Dermis lymphatic vessel endothelial cell (primary cell): ENCODE results near the gene SERPINA3. TPM values are rescaled to one million over a fixed set of nuclear protein-coding genes. Genes with fewer than 3 reads are reported as not detected.

ENCODE experiments used
- total RNA-seq: library from RNA; depleted of rRNA; stranded (reverse); fragments of >200 nt; gene quantifications from 2 replicates; pipeline ENCODE4 v1.2.1, GENCODE V29; 2014

Gene SERPINA3
- not detected in 2 replicates for total RNA-seq

GRCh38 chr14:94612174-94612573, at the start of gene SERPINA3:
Gene SERPINA3, plus strand, starts transcription at chr14:94612391. Its CDS starts 2,051 bp downstream, at chr14:94614442.

GRCh38 chr14:94581127-94581999, 30.8 kb upstream of the SERPINA3 start, which contains the start of gene SERPINA5:
Gene SERPINA5, plus strand, starts transcription at chr14:94581426. Its CDS starts 5,937 bp downstream, at chr14:94587363.

Other genes starting within 250 kb of the SERPINA3 start
- gene SERPINA2, start 245.7 kb upstream of the SERPINA3 start, total RNA-seq: not detected in 2 replicates
- not detected in 2 replicates for gene SERPINA1, start 223.8 kb upstream of the SERPINA3 start, total RNA-seq
- gene SERPINA11, start 159.6 kb upstream of the SERPINA3 start, total RNA-seq: not detected in 2 replicates
- gene SERPINA9, start 136.2 kb upstream of the SERPINA3 start, total RNA-seq: not detected in 2 replicates
- gene SERPINA12, start 102.9 kb upstream of the SERPINA3 start, total RNA-seq: not detected in 2 replicates
- gene SERPINA4, start 50.9 kb upstream of the SERPINA3 start, total RNA-seq: not detected in 2 replicates
- 0.17 TPM in 1 of 2 replicates, not detected in the other for gene SERPINA5, start 31.0 kb upstream of the SERPINA3 start, total RNA-seq
- not detected in 2 replicates for gene GSC, start 157.7 kb downstream of the SERPINA3 start, total RNA-seq